HG02571 (cell line): ENCODE data around the gene JAM3.

ENCODE experiments used
- ATAC-seq: cut with Tn5 transposase; IDR thresholded peaks from one replicate; pipeline ENCODE4 v1.9.1; 2021; ENCODE audit warnings: mild to moderate bottlenecking, moderate library complexity; ENCODE audit not compliant: unreplicated experiment

The JAM3 gene

GRCh38 chr11:134038897-134039470 lies 29.9 kb upstream of the JAM3 start:
- ATAC-seq, result no peak

DNA sequence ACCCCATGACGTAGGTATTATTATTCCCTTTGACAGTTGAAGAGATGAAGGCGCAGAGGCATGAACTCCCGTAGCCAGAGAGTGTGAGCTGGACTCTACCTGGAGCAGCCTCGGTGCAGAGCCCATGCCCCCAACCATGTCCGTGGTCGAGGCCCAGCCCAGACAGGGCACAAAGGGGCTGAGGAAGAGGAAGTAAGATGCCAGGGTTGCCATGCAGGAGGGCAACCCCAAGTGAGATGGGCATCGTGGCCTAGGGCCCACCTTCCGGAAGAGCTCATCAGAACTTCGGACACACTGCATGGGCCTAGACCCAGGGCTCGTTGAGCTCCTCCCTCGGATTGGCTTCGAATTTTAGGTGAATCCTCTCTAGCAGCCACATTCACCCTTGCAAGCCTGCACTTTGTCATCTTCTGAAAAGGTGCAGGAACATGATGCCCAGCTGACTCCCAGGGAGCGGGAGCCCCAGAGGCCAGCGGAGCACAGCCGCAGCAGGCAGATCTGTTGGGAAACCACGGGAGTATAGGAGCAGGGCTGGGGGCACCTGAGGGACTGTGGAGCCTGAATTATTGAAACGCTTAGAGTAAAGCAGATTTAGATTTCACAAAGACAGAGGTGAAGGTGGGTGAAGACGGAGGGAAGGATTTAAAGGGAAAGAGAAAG lies 29.0 kb upstream of the JAM3 start:
- no peak for ATAC-seq

- no peak for ATAC-seq
Measured at GRCh38 chr11:134040386-134041302, 28.2 kb upstream of the JAM3 start.

GRCh38 chr11:134041349-134041748 lies 27.5 kb upstream of the JAM3 start:
- no peak for ATAC-seq

DNA sequence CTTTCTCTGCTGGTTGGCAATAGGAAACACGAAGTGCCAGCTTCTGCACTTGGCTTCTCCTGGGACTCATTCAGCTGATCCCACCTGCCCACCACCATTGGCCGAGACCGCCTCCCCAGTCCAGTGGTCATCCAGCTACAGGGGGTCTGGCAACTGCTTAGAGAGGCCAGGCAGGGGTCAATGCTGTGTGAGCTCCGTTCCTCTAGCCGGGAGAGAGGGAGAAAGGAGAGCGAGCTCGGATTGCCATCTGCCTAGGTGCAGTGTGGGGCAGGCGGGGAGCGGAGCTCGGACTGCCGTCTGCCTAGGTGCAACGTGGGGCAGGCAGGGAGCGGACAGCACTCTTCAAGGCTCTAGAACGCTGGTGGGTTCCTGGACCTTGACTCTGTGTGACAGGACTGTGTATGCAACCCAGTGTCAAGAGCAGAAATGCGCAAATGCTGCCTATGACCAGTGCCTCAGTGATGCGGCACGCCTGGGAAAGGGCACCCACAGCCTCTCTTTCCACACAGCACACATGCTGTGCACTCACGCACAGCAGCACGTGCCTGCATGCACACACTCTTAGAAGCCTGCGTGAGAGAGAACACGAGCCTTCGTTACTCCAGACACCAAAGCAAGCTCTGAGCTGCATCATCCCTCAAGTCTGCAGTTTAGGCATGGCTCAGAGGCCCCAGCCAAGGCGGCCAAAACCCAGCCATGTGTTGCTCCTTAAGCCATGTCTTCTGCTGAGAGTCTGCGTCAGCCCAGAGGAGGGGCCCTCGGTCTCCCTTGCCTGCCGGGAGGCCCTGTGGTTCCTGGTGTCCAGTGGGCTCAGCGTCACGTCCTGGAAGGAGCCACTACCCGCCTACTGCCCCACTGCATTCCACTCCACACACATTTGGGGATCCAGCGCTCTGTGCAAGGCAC lies 26.8 kb upstream of the JAM3 start:
- no peak for ATAC-seq

DNA sequence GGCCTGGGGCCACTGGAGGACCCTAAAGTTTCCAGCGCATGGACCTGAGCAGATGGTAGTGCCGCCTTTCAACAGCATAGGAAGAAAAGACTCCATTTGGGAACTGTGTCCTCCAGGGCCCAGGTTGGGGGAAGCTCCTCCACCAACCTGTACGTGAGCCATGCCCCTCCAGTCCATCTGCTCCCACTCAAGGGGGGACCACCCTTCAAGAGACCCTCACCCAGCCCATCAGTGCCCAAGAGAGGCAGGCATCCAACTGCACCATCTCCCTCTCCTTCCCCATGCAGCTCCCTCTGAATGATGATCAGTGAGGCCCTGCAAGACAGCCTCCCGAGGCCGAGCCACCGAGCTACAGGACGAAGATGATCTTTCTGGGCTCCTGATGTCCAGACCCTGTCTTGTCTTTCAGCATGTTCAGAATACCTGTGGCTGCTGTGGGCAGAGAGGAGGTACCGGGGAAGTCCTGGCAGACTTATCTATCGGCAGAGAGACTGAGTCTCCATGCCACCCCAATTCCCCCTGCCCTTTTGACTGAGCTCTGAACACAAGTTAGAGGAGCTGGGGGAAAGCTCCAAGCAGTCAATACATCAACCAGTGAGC lies 25.0 kb upstream of the JAM3 start:
- no peak for ATAC-seq

GRCh38 chr11:134044514-134045284 lies 24.2 kb upstream of the JAM3 start:
- ATAC-seq, result no peak

DNA sequence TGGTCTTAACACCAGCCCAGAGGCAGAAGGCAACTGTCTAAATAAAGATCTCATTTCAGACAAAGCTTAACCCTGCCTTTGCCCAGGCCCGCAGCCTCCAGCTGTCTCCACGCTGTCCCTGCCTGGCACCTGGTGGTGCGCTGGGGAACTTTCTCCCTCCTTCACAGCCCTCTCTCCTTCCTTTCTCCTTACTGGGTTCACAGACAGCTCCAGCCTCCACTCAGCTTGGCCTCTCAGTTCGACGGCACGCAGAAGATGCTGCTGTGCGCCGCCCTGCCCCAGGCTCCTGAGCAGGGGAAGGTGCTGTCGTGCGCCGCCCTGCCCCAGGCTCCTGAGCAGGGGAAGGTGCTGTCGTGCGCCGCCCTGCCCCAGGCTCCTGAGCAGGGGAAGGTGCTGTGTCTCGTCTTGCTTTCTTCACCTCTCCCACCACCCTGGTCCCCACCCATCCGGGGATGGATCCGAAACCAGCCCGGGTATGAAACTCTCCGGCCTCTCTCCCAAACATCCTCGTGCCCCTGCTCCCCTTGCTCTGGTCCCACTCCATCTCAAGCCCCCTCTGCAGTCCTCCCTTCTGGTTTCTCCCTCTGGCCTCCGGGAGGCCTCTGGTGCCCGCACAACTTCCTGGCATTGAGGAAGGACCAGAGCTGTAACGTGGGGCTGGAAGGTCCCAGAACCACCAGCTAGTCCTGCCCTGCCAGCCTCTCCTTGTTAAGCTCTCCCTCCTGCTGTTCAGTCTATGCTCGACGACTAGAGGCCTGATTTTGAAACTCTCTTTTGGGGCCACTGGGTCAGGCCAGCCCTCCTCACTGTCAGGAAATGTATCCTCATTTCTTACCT lies 22.9 kb upstream of the JAM3 start:
- ATAC-seq, result no peak

- ATAC-seq, result no peak
Measured at GRCh38 chr11:134046681-134047449, 22.0 kb upstream of the JAM3 start.

GRCh38 chr11:134047586-134047999 lies 21.3 kb upstream of the JAM3 start:
- ATAC-seq, result no peak

GRCh38 chr11:134048028-134048427 lies 20.8 kb upstream of the JAM3 start:
- no peak for ATAC-seq

- no peak for ATAC-seq
Measured at GRCh38 chr11:134049303-134049702, 19.6 kb upstream of the JAM3 start.

DNA sequence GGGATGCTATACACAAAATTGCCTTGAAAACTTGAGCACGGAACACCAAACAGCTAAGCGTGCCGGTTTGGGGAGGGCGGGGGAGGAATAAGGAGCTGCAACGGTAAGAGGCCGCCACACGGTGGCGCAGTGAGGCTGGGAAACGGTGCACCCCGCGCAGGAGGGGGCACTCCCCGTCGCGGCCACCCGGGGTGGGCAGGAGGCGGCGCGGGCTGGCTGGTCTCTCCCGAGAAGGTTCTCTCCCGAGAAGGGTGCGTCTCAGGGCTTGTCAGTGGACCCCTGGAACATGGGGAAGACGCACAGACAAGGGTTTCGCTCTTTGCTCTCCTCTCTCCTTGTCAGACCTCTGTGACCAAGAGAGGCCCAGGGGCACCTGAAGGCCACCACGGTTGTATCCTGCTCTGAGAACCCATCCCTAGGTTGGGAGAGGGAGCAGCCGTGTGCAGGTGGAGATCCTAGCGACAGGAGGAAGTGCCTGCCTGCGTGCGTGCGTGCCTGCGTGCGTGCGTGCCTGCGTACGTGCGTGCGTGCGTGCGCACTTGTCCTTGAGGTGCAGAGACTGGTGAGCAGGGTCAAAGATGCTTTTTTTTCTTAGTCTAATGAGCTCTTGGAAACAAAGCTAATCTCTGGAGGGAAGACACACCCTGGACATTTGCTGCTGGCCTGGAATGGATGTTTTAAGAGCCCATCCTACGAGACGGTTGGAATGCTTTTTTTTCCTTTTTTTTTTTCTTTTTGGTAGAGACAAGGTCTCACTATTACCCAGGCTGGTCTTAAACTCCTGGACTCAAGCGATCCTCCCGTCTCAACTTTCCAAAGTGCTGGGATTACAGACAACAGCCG lies 18.1 kb upstream of the JAM3 start:
- ATAC-seq, result peak; percentile 83

DNA sequence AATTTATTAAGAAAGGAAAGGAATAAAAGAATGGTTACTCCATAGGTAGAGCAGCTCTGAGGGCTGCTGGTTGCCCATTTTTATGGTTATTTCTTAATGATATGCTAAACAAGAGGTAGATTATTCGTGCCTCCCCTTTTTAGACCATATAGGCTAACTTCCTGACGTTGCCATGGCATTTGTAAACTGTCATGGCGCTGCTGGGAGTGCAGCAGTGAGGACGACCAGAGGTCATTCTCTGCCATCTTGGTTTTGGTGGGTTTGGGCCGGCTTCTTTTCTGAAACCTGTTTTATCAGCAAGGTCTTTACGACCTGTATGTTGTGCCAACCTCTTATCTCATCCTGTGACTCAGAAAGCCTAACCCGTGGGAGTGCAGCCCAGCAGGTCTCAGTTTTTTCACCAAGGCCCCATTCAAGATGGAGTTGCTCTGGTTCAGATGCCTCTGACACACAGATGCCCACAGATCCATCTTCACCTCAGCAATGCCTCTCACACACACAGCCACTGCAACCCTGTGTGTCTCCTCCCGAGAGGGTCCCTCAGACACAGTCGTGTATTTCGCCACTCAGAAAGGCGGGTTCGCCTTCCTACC lies 16.4 kb upstream of the JAM3 start:
- ATAC-seq, result no peak

- ATAC-seq, result no peak
Measured at GRCh38 chr11:134052988-134053945, 15.6 kb upstream of the JAM3 start.

GRCh38 chr11:134055029-134055428 lies 13.8 kb upstream of the JAM3 start:
- ATAC-seq, result no peak
